Colon (tissue), 2 donors: ENCODE measurements around the gene NOD1.
"Not testable (repeated sequence)": the region's sequence is repeated elsewhere in the genome, so short reads cannot be mapped to it uniquely, and the experiment has no call there.

Source experiments
- FAIRE-seq: peaks from 2 replicates; lab custom pipeline; 2012; peaks lifted over from hg19 to GRCh38; lab: Jason Lieb, UNC
- donor health status: control.
- donor health status: control.

The NOD1 gene

DNA sequence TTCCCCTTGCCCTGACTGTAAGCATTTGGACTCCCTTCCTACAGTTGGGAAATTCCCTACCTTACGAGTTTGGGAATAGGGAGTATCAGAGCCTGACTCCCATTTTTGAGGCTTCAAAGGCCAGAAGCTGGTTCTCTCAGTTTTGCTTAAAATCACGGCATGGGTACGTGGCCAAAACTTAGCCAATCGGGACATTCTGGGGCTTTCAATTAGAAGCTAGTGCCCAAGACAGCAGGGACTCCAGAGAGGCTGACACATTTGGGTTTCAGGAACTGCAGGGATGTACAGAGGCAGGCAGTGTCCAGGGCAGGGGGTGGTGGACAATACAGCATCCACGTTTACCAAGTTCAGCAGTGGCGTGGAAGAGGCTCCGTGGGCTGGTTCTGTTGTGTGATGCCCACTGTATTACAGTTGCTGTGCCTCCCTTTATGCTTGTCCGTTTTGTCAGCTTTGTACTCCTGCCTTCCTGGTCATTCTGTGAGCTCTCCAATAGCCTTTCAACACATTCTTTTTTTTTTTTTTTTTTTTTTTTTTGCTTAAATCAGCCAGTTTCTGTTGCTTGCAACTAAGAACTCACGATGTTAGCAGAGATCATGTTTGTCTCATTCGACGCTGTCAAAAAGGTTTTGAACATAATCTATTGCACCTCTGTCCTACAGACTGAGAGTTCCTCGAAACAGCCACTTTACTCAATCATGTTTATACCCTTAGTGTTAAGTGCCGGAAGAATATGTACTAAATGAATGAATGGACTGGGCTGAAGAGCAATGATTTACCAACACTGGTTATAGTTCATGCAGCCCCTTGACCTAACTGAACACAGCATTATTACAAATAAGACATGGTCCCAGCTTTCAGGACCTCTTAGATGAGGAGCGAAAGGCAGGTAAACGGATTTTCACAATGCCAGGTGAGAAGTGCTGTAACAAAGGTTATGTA, 25.0 kb upstream of the NOD1 start:
- no peak for FAIRE-seq

DNA sequence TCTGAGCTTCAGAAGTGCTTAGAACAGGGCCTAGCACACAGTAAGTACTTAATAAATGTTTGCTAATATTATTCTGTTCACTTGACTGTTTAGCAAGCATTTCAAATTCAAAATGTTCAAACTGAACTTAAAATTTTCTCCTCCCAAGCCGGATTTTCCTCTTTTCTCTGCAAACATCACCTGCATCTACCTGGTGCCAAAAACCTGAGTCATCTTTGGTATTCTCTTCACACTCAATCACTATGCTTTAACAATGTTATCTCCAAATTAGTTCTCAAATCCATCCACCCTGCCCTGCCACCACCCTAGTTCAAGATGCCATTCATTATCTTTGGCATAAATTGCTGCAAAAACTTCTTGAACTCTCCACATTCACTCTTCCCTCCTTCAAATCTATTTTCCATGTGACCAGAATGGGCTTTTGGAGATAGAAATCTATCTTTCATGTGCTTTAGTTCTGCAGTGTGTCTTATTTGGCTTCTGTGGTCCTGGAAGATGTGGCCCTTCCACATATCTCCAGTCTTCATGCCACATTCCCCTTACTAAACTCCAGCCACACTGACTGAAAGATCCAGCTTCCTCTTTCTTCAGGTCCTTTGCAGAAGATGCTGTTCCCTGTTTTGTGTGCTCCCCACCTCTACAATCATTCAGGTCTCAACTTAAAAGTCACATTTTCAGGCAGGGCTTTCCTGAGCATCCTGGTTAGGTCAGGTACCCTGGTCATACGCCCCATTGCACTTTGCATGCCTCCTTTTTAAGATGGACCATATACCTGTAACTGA, 24.1 kb upstream of the NOD1 start:
- no peak for FAIRE-seq

DNA sequence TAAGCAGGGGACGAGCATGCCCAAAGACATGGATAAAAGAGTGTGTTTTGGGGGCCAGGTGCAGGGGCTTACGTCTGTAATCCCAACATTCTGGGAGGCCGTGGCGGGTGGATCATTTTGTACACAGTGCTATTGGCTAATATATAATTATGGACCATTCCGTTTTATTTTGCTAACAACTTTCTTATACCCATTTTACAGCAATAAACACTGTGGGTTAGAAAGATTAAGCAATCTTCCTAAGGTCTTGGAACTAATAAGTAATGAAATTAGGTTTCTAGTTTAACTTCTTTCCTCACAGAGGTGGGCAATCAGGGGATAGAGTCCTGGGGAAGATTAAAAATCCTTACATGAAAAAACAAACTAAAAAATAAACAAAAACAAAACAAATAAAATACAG, 22.7 kb upstream of the NOD1 start:
- FAIRE-seq: no peak

DNA sequence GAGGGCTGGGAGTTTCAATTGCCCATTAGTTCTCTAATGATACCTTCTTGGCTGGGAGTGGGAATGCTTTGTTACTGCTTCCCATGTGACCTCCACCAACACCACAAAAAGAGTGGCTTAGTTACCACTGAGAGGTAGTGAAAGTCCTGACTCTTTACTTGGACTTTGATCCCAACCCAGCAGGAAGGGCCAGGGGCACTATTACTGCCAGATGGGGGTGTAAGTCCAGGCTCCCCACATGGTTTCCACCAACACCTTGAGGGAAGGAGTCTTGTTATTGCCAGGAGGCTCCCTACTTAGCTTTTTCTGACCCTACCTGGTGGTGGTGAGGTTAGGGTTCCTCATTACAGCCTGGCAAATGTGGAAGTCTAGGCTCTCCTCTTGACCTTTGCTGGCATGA, 14.6 kb upstream of the NOD1 start:
- FAIRE-seq: no peak

DNA sequence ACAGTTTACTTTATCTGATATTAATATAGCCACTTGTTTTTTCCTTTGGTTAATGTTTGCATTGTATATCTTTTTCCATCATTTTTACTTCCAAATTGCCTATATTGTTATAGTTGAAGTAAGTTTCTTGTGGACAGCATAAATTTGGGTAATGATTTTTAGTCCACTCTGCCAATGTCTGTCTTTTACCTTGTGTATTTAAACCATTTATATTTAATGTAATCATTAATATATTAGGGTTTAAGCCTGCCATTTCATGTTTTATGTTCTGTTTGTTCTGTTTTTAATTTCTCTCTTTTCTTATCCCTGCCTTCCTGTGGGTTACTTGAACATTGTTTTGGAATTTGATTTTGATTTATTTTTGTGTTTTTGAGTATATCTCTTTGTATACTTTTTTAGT, 12.8 kb upstream of the NOD1 start:
- no peak for FAIRE-seq

DNA sequence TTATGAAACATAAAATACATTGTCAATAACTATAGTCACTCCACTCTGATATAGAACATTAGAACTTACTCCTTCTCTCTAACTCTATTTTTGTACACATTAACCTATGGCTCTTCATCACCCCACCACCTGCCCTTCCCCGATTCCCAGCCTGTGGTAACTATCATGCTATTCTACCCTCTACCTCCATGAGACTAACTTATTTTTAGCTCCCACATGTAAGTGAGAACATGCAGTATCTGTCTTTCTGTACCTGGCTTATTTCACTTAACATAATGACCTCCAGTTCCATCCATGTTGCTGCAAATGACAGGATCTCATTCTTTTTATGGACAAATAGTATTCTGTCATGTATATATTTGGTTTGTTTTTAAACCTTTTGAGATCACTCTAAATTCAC, 8.8 kb upstream of the NOD1 start:
- no peak for FAIRE-seq

DNA sequence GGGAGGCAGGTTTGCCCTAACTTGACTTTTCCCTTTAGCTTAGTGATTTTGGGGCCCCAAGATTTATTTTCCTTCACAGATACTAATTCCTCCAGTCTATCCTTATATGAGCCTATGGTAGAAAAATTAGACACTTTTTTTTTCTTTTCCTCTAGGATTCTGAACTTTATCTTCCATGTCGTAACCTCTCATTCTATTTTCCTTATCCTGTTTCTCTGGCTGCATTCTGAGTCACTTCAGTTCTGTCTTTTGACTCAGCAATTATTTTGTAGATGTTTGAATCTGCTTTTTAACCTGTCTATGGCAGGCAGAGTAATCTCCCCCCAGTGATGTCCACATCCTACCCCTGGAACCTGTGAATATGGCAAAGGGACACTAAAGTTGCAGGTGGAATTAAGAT, 7.1 kb upstream of the NOD1 start:
- FAIRE-seq: no peak

DNA sequence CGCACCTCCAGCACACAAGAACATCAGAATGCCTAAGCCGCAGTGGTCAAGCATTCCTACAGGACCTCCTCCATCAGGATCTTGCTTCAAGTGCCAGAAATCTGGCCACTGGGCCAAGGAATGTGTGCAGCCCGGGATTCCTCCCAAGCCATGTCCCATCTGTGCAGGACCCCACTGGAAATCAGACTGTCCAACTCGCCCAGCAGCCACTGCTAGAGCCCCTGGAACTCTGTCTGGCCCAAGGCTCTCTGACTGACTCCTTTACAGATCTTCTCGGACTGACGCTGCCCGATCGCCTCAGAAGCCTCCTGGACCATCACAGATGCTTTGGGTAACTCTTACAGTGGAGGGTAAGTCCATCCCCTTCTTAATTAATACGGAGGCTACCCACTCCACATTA, 2.8 kb upstream of the NOD1 start:
- not testable (repeated sequence) for FAIRE-seq

DNA sequence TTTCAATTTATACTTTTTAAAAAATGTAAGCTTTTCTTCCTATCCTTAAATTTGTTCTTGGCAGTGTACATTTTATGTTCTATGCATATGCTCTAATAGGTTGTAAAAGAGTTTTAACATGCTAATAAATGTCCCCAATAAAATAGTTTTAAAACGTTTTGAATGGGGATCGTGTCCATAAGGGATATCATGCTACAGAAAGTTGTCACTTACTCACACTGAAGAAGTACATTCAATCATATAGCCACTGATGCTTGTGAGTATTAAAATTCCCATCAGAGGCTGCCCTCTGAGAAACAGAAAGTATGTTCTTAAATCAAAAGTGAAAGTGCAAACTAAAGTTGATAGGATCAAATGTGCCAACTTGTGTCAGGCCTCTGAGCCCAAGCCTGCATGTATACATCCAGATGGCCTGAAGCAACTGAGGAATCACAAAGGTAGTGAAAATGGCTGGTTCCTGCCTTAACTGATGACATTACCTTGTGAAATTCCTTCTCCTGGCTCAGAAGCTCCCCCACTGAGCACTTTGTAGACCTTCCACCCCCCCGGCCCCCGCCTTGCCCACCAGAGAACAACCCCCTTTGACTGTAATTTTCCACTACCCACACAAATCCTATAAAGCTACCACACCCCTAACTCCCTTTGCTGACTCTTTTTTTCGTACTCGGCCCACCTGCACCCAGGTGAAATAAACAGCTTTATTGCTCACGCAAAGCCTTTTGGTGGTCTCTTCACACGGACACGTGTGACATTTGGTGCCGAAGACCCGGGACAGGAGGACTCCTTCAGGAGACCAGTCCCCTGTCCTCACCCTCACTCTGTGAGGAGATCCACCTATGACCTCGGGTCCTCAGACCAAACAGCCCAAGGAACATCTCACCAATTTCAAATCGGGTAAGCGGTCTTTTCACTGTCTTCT, 877 bp upstream of the NOD1 start:
- no peak for FAIRE-seq

DNA sequence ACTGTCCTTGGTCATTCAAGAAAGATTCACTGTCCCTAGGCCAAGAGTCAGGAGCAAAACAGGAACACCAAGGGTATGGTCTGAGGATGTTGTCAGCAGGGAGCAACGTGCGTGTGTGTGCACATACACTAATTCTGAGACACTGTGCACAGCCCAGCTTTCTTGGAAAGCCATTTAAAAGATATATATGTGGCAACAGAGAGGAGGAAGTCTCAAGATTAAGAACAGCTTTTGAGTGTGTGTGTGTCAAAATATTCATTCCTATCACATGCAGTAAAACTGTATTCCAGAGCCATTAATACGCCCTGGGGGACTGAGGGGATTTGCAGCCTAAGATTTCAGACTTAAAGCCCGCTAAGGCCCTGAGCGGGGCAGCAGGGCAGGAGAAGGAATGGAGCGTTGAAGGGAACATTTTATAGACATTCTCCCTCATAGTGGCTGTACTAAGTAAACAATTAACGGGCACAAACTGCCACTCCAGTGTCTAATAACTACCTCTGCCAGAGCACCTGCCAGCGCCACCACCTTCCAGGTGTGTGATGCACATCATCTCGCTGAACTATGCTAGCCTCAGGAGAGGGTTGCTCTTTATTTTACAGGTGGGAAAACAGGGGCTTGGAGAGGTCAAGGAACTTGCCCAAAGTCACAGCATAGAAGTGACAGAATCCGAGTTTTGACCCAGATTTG, 2.0 kb downstream of the NOD1 start:
- FAIRE-seq: no peak

DNA sequence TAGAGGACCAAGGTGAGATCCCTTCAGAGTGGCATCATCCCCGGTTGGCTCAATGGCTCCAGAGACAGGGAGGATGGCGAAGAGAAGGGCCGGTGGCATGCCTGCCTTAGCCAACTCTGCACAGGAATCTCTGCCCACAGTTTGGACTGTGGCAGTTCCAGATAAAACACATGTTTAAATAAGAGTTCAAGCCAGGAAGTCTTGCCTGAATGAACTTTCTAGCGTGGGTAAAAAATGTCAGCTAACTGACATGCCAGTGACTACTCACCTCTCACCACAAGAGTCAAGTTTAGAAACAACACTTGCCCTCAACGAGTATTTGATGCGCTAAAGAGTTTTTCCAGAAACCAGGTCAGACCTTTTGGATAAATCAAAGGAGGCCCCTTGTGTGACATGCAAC, 3.0 kb downstream of the NOD1 start:
- FAIRE-seq: no peak

DNA sequence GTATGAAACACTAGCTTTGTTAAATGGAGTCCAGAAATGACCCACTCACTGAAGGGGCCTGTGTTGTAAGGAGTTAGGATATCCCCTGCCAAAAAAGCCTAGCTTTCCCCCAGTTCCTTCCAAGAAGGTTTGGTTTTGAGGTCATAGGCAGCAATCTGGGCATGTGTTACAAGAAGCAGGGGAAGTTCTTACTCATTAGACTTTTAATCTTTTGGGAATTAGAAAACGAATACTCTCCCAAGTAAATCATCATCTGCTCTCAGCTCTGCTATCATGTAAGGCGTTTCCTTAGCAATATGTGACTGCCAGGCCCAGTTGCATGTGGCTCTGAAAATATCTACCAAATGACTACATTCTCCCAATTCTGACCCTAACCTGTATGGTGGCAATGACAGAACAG, 3.7 kb downstream of the NOD1 start:
- no peak for FAIRE-seq

DNA sequence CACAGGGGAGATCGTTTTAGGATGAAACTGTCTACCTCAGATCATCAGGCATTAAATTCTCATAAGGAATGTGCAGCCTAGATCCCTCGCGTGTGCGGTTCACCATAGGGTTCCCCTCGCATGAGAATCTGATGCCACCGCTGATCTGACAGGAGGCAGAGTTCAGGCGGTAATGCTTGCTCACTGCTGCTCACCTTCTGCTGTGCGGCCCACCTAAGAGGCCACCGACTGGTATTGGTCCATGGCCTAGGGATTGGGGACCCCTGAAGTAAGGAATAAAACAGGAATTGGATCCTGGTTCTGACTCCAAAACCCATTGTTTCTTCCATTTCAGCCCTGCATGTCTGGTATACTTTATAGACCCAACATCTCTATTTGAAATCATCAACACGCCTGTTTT, 4.1 kb downstream of the NOD1 start:
- FAIRE-seq: no peak

DNA sequence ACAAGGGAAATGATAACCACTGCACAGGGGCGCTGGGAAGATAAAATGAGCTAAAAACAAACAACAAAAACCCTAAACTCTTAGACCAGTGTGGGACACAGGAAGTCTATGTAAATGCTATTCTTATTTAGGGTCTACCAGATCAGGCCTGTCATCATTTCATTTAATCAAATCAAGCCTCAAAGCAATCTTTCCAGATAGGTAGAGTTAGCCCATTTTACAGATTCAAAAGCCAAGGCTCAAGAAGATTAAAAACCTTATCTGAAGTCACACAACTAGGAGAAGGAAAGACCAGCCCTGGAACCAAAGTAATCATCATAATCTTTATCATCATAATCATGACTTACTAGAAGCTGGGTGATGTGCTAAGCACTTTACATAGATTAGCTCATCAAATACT, 4.7 kb downstream of the NOD1 start:
- no peak for FAIRE-seq

DNA sequence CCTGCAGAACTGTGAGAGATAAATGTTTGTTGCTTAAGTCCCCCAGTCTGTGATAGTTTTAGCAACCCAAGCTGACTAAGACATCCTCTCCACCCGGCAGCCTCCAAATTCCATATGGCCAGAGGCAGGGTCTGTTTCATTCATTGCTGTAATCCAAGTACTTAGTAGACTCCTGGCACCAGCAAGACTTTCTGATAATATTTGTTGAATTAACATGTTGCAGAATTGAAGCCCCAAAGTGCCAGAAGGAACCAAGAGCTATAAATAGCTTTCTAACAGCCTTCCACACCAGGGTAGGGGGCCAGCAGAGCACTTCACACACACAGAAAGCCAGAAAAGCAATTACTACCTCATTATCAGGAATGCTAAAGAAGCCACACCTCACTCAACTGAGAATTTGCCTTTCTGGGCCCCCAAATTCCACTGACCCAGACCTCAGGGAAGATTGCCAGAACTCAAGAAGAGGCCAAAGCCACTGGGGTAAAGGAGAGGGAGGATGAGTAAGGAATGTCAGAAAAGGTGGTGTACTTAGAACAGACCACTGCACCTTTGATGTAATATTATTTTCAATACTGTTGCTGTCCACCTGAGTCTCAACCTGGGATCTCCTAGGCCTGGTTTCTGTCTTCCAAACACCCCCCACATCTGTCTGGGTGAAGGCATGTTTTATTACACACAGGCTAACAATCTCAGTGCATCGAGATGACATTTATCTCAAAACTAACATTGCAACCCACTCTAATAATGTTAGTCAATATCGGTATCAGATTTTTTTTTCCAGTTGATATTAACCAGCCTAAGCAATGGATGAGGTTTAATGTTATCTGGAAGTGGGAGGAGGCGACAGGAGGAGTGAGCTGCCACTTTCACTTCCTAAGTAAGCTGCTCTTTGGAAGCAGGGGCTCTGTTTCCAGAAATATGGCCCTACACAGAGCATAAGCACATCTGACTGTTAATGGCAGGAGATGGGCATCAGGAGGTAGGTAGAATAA, 5.5 kb downstream of the NOD1 start:
- FAIRE-seq: no peak

DNA sequence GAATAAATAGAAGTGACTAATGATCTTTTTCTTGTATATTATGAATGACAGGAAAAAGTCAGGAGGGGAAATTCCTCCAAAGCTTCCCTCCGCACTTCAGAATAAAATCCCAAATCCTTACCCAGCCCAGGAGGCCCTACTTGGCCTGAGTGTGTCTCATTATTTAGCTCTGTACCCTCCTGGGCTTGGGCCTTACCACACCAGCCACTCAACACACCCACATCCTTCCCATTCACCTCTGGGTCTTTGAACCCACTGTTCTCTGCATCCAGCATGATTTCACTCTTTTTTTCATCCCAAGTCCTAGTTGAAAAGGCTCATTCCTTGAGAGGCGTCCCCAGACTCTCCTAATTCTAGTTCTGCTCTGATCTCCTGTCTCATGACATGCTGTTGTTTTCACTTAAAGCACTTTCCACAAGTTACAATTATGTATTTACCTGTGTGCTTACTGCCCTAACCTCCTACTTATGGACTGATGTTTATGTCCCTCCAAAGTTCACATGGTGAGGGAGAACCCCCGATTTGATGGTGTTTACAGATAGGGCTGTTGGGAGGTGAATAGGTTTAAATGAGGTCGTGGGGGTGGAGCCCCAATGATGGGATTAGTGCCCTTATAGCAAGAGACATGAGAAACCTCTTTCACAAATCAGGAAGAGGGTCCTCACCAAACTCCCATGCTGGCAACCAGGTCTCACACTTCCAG, 6.4 kb downstream of the NOD1 start:
- no peak for FAIRE-seq

DNA sequence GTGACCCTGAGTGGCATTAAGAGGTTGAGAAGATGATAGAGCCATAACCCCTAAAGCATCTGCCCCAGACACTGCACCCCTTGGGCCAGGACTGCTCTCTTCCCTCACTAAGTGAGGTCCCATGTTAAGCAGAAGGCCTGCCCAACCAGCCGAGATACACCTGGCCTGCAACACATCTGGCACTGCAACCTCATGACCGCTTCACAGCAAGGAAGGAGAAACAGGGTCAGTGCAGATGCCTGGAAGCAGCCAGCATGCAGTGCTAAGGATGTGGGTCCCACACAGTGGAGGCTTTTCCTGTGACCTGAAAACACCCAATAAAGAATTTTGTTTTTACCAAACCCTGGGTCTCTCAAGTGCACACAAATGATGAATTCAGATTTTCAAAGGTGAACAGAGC, 7.4 kb downstream of the NOD1 start:
- no peak for FAIRE-seq

DNA sequence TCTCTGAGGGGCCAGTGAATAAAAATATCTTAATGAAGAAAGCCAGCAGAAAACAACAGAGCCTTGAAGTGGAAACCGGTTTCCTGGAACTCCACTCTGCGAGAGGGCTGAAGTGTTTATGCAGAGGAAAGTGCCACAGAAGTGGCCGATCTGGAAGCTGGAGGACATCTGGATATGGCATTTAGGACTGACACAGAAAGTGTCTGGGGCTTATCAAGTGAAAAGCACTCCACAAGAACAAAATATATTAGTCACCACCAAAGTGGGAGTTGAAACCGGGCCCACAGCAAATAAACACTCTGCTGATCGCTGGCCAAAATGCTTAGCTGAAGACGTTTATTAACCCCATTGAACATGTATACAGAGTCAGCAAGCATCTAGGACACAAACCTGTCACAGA, 7.8 kb downstream of the NOD1 start:
- no peak for FAIRE-seq

DNA sequence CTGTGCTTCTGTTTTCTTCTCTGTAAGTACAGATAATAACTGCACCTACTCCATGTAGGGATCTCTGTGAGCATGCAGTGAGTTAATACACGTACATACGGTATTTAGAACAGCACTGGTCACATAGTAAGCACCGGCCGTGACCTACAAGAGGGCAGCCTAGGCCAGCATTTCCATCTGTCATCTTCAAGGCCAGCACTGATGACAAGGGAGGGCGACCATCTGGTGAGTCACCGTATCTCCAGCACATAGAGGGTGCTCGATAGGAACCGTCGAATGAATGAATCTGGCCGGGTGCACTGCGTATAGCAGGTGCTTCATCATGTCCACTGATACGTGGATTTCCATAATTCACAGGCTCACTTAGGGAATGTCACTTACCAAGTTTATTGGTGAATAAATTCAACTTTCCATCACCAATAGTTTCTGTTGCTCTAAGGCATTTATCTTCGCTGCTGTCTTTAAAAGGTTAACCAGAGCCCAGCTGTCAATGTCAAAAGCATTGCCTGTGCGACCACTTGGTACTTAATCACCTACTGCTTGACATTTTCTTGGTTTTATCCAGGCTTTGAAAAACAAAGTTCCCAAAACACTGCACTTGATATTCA, 8.3 kb downstream of the NOD1 start:
- no peak for FAIRE-seq

DNA sequence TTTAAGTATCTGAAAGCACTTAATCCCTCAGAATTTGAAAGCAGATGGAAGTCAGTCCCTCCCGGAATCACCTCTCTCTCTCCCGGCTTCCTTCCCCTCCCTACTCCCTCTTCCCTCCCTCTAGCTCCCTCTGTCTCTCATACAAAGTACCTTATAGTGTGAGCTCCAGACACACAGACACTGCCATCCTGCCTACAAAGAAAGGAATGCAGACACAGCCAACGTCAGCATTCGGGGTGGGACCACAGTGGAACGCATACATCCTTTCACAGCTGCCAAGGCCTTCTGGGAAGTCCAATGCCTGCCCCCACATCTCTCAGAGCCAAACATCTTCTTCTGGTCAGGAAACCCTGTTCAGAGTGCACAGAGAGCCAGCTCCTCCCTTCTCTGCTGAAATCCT, 9.3 kb downstream of the NOD1 start:
- FAIRE-seq: no peak
